Naive thymus-derived CD4-positive, alpha-beta T cell (primary cell): ENCODE measurements around the gene CGNL1. TPM values are rescaled to one million over a fixed set of nuclear protein-coding genes. Genes with fewer than 3 reads are reported as not detected.

Source experiments
- ATAC-seq: fragments of 150-1000 bp; cut with Tn5 transposase; 2 replicates; pipeline ENCODE4 v1.10.0; 2021; ENCODE audit warnings: mild to moderate bottlenecking, moderate library complexity
- CTCF ChIA-PET: fragments of 350-600 bp; sonication (Branson Sonifier 250); formaldehyde crosslinking; loops from one replicate; lab custom pipeline; 2021; ENCODE audit warnings: antibody characterized with exemption; lab: Charles Lee
- POLR2A ChIA-PET: fragments of 350-600 bp; sonication (Branson Sonifier 250); formaldehyde crosslinking; loops from one replicate; lab custom pipeline; 2021; ENCODE audit warnings: antibody characterized with exemption, inconsistent platforms; lab: Charles Lee
- DNase-seq, 9 donors: peaks; one replicate each; pipeline versions ENCODE4 v3.0.0 to v3.0.0-alpha.2; 2020 to 2022; ENCODE audit warnings: mixed read lengths in 1 of 9
- H3K27ac ChIP-seq: one replicate; pipeline ENCODE4 v1.7.0; 2013; ENCODE audit warnings: mild to moderate bottlenecking, low read depth, low read length, moderate library complexity
- H3K27me3 ChIP-seq, 2 donors: one replicate each; pipeline ENCODE4 v1.7.0; 2013; ENCODE audit warnings: low read length in 2 of 2, mild to moderate bottlenecking in 2 of 2, moderate library complexity in 2 of 2; ENCODE audit not compliant: control insufficient read depth in 2 of 2, insufficient read depth in 2 of 2
- H3K36me3 ChIP-seq, 3 experiments: 1 replicate in 2 of 3; 2 replicates in 1 of 3; pipeline ENCODE4 v1.7.0; 2013; ENCODE audit warnings: low read length in 3 of 3, mild to moderate bottlenecking in 3 of 3, moderate library complexity in 1 of 3; ENCODE audit not compliant: insufficient read depth in 3 of 3, control insufficient read depth in 2 of 3
- H3K4me1 ChIP-seq, 2 donors: one replicate each; pipeline ENCODE4 v1.7.0; 2013; ENCODE audit warnings: low read length in 2 of 2, mild to moderate bottlenecking in 2 of 2, moderate library complexity in 1 of 2; ENCODE audit not compliant: control insufficient read depth in 2 of 2, insufficient read depth in 2 of 2
- H3K4me3 ChIP-seq: 2 replicates; pipeline ENCODE4 v1.7.0; 2013; ENCODE audit warnings: mild to moderate bottlenecking, low read length
- H3K9me3 ChIP-seq, 3 experiments: 1 replicate in 2 of 3; 2 replicates in 1 of 3; pipeline ENCODE4 v1.7.0; 2013; ENCODE audit warnings: low read length in 3 of 3; ENCODE audit not compliant: control insufficient read depth in 2 of 3
- H3K27ac Mint-ChIP-seq, 9 donors: one replicate each; pipeline ENCODE4 v1.8.0; 2020 to 2022; ENCODE audit warnings: mixed read lengths in 9 of 9, mild to moderate bottlenecking in 8 of 9, moderate library complexity in 5 of 9, inconsistent platforms in 2 of 9
- H3K27me3 Mint-ChIP-seq, 5 donors: one replicate each; pipeline ENCODE4 v1.8.0; 2021 to 2022; ENCODE audit warnings: mixed read lengths in 5 of 5, mild to moderate bottlenecking in 1 of 5
- H3K36me3 Mint-ChIP-seq, 5 donors: one replicate each; pipeline ENCODE4 v1.8.0; 2020 to 2022; ENCODE audit warnings: mixed read lengths in 5 of 5, mild to moderate bottlenecking in 3 of 5, inconsistent platforms in 1 of 5
- H3K4me1 Mint-ChIP-seq, 7 donors: one replicate each; pipeline ENCODE4 v1.8.0; 2020 to 2022; ENCODE audit warnings: mixed read lengths in 7 of 7, mild to moderate bottlenecking in 3 of 7, inconsistent platforms in 1 of 7
- H3K4me3 Mint-ChIP-seq, 10 donors: one replicate each; pipeline ENCODE4 v1.8.0; 2020 to 2022; ENCODE audit warnings: mild to moderate bottlenecking in 10 of 10, mixed read lengths in 10 of 10, moderate library complexity in 6 of 10, inconsistent platforms in 2 of 10
- H3K9me3 Mint-ChIP-seq, 11 donors: one replicate each; pipeline ENCODE4 v1.8.0; 2020 to 2022; ENCODE audit warnings: mixed read lengths in 11 of 11, mild to moderate bottlenecking in 4 of 11, inconsistent platforms in 1 of 11, moderate library complexity in 1 of 11
- intact Hi-C, 2 donors: fragments of 100-400 bp; cut with micrococcal nuclease; formaldehyde crosslinking; loops; one replicate each; pipeline ENCODE4 v1.15.1; 2023
- polyA plus RNA-seq, 2 donors: library from polyadenylated mRNA; unstranded; fragments of 300-500 nt; fragmentation: Illumina TruSeq; gene quantifications; one replicate each; pipeline ENCODE4 v1.2.3, GENCODE V29; 2021
- total RNA-seq, 6 experiments: library from RNA in 5 of 6; stranded (reverse) in 5 of 6; gene quantifications; 1 replicate in 5 of 6; 2 replicates in 1 of 6; pipeline ENCODE4 v1.2.3 and lab custom pipeline; 2021 to 2026

Gene CGNL1
- total and polyA plus RNA-seq, 7 experiments from 2014 or later: not detected

DNA sequence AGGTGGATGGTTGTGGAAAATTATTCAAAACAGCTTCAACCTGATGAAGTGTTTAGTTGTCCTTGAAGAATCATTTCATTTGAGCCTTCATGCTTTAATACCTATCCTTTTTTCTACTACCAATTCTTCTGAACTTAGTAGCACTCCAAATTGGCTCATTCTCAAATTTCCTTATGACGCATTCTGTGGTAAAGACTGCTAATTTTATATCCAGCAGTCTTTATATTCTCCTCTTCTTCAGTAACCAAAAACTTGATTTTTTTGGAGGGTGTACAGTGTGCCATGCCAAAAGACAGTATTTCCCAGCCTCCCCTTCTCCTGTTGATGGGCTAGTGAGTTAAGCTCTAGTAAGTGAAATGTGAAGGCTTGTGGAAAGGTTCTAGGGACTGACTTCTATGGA lies 25.2 kb downstream of the CGNL1 start:
- CTCF ChIA-PET: no interaction called here
- Histone ChIP-seq H3K4me3 (no peak overlapping the region), H3K4me1 (no peaks in the 10 kb centered on the region), H3K36me3 (no peaks in the 10 kb centered on the region), H3K9me3 (no peaks in the 10 kb centered on the region), H3K27ac (no peak overlapping the region), H3K27me3 (no peaks in the 10 kb centered on the region)
- Mint-ChIP-seq H3K27ac (no peak overlapping the region), H3K9me3 (peaks cover 0 to 4% (median 0%) of the 10 kb centered on the region in 11 donors), H3K27me3 (peaks cover 12 to 22% (median 12%) of the 10 kb centered on the region in 5 donors), H3K4me1 (no peaks in the 10 kb centered on the region), H3K36me3 (no peaks in the 10 kb centered on the region), H3K4me3 (no peak overlapping the region)
- ATAC-seq (no peak), DNase-seq (no peak)
- POLR2A ChIA-PET: no interaction called here
- intact Hi-C loops: no loop called here

DNA sequence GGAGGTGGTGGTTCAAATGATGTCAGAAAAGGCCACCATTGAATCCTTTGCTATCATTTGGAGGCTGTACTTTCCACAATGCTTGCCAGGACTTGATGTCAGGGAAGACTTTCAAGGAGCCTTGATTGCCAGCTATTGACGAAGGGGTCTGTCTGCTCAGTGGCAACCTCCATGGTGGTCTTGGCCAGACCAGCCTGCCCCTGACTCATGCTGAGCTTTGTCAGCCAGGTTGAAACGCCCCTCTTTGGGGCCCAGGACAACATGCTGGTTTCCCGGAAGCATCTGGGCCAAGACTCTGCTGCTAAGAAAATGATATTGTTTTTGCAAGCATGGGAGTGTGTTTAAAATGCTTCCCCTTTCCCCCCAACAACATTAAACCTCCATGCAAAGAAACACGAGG lies 26.7 kb downstream of the CGNL1 start:
- H3K36me3 ChIP-seq: no peaks in the 10 kb centered on the region
- no peaks in the 10 kb centered on the region for H3K4me1 Mint-ChIP-seq
- H3K4me3 ChIP-seq: no peak overlapping the region
- ChIA-PET POLR2A (no interaction called here), CTCF (no interaction called here)
- ATAC-seq: no peak
- no peaks in the 10 kb centered on the region for H3K27me3 ChIP-seq
- peaks cover 0 to 2% (median 0%) of the 10 kb centered on the region in 11 donors for H3K9me3 Mint-ChIP-seq
- intact Hi-C loops: no loop called here
- no peak overlapping the region for H3K4me3 Mint-ChIP-seq
- H3K4me1 ChIP-seq: no peaks in the 10 kb centered on the region
- H3K27ac Mint-ChIP-seq: no peak overlapping the region
- H3K27ac ChIP-seq: no peak overlapping the region
- H3K27me3 Mint-ChIP-seq: peaks cover 10 to 22% (median 12%) of the 10 kb centered on the region in 5 donors
- no peak for DNase-seq
- H3K36me3 Mint-ChIP-seq: no peaks in the 10 kb centered on the region
- H3K9me3 ChIP-seq: no peaks in the 10 kb centered on the region

DNA sequence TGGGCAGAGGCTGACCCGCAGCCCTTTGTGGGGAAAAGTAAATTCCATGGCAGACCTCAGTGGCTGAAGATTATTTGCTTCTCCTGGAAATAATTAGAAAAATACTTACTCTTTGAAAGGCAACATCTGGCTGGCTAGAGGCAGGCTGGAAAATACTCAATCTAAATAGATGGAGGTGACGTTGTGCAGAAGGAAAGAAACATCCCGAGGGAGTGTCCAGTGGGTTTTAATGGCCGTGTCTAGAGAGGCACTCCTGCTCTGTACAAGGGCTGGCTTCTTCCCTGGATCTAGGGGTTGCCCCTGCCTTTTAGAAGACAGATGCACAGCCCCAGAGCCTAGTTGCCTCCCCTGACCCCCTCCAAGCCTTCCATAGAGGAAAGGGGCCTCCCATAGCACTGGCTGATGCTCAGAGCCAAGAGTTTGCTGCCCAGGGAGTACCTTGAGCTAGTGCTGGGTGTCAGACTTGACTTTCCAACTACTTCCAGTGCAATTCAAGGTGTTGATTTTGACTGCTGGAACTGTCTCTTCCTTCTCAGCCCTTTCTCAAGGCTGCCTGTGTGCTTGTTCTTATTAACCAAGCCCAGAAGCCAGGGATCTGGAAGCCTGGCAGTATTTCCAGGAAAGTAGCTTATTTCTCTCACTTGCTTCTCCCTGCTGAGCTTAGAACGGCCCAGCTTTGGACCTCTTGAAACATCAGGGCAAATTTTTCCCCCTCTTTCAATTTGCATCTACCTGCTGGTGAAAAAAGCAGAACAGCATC lies 27.4 kb downstream of the CGNL1 start:
- H3K4me1 ChIP-seq: no peaks in the 10 kb centered on the region
- POLR2A ChIA-PET: no interaction called here
- Mint-ChIP-seq H3K4me1 (no peaks in the 10 kb centered on the region), H3K27ac (no peak overlapping the region), H3K9me3 (peaks cover 0 to 2% (median 0%) of the 10 kb centered on the region in 11 donors), H3K4me3 (no peak overlapping the region), H3K36me3 (no peaks in the 10 kb centered on the region), H3K27me3 (peaks cover 10 to 18% (median 11%) of the 10 kb centered on the region in 5 donors)
- no peak overlapping the region for H3K27ac ChIP-seq
- CTCF ChIA-PET: no interaction called here
- H3K9me3 ChIP-seq: no peaks in the 10 kb centered on the region
- H3K36me3 ChIP-seq: no peaks in the 10 kb centered on the region
- H3K4me3 ChIP-seq: no peak overlapping the region
- ATAC-seq (no peak), DNase-seq (no peak)
- intact Hi-C loops: no loop called here
- no peaks in the 10 kb centered on the region for H3K27me3 ChIP-seq

DNA sequence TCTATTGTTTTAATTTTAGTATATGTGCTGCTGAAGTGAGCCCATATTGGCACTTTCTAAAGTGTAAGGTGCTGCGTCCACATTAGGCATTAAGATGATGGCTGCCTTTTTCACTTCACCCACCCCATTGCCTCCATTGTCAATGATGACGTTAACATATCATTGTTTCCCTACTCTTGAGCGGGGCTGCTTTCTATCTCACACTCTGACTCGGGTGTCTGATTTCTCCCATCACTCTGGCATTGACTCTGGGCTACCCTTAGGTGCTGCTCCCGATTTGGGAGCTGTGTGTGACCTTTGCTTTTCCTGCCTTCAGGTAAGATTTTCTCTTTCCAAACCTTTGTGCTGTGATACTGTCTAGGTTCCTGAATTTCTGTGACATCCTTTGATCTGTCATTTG lies 28.8 kb downstream of the CGNL1 start:
- DNase-seq: no peak
- H3K27ac Mint-ChIP-seq: no peak overlapping the region

DNA sequence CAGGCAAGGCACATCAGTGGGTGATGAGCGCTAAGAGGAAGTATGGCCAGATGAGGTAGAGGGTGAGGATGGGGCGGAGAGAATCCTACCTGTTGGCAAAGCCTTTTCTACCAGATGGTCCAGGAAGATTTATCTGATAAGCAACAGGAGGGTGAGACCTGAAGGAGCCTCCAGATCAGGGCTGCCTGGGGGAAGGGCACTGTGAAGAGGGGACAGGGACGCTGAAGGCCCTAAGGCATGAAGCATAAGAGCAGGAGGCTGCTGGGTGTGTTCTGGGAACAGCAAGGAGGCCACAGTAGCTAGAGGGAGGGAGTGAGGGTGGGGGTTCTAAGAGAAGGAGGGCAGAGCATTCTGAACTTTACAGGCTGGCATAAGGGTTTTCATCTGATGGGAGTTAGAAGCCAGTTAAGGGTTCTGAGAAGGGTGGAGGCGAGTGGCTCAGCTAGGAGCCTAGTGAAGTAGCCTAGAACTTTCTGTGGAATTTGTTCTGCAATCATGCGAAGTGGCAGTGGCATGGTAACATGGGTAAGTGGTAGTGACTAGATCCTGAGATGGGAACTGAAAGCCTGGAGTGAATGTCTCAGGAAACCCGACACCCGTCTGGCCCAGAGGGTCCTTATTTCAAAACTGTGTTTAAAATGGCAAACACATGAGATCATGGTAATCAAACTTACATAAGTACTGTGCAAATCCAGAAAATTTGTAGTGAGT lies 29.9 kb downstream of the CGNL1 start:
- H3K9me3 Mint-ChIP-seq: peaks cover 0 to 2% (median 0%) of the 10 kb centered on the region in 11 donors
- H3K36me3 ChIP-seq: no peaks in the 10 kb centered on the region
- intact Hi-C loops: no loop called here
- ATAC-seq: no peak
- no peak overlapping the region for H3K4me3 Mint-ChIP-seq
- POLR2A ChIA-PET: no interaction called here
- H3K27ac ChIP-seq: no peak overlapping the region
- H3K9me3 ChIP-seq: no peaks in the 10 kb centered on the region
- H3K27me3 Mint-ChIP-seq: peaks cover 3 to 23% (median 12%) of the 10 kb centered on the region in 5 donors
- H3K36me3 Mint-ChIP-seq: no peaks in the 10 kb centered on the region
- CTCF ChIA-PET: no interaction called here
- no peak overlapping the region for H3K4me3 ChIP-seq
- H3K27ac Mint-ChIP-seq: no peak overlapping the region
- no peaks in the 10 kb centered on the region for H3K4me1 Mint-ChIP-seq
- no peaks in the 10 kb centered on the region for H3K4me1 ChIP-seq
- H3K27me3 ChIP-seq: no peaks in the 10 kb centered on the region
- DNase-seq: no peak

More for the DNA sequence above, 28.8 kb downstream of the CGNL1 start:
- Mint-ChIP-seq H3K27me3 (peaks cover 4 to 23% (median 13%) of the 10 kb centered on the region in 5 donors), H3K4me1 (no peaks in the 10 kb centered on the region), H3K36me3 (no peaks in the 10 kb centered on the region), H3K9me3 (peaks cover 0 to 2% (median 0%) of the 10 kb centered on the region in 11 donors), H3K4me3 (no peak overlapping the region)
- no peaks in the 10 kb centered on the region for H3K27me3 ChIP-seq
- ChIA-PET CTCF (no interaction called here), POLR2A (no interaction called here)
- no peaks in the 10 kb centered on the region for H3K4me1 ChIP-seq
- H3K4me3 ChIP-seq: no peak overlapping the region
- H3K27ac ChIP-seq: no peak overlapping the region
- ATAC-seq: no peak
- no peaks in the 10 kb centered on the region for H3K36me3 ChIP-seq
- no peaks in the 10 kb centered on the region for H3K9me3 ChIP-seq
- intact Hi-C loops: no loop called here

DNA sequence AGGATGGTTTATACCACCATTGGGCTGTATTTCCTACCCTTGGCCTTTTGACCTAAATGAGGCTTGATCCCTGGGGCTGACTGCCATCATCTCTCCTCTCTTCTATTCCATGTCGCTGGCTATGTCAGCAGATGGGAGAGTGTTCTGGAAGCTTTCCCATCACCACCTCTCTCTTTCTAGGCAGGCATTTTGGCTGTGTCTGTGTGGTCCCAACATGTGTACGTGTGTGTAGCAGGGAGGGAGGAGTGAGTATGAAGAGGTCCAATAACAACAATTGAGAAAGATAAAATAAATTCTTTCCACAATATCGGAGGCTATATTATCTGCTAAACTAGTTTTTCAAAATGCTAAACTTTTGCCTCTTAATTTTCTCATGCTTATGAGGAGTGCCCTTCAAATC lies 34.1 kb downstream of the CGNL1 start:
- Histone ChIP-seq H3K9me3 (no peaks in the 10 kb centered on the region), H3K36me3 (no peaks in the 10 kb centered on the region), H3K4me3 (no peak overlapping the region), H3K27me3 (no peaks in the 10 kb centered on the region), H3K27ac (no peak overlapping the region), H3K4me1 (no peaks in the 10 kb centered on the region)
- intact Hi-C loops: no loop called here
- ChIA-PET CTCF (no interaction called here), POLR2A (no interaction called here)
- H3K4me1 Mint-ChIP-seq: peaks cover 0 to 3% (median 0%) of the 10 kb centered on the region in 7 donors
- peaks cover 0 to 2% (median 0%) of the 10 kb centered on the region in 11 donors for H3K9me3 Mint-ChIP-seq
- H3K4me3 Mint-ChIP-seq: no peak overlapping the region
- peaks cover 8 to 34% (median 15%) of the 10 kb centered on the region in 5 donors for H3K27me3 Mint-ChIP-seq
- ATAC-seq: no peak
- H3K27ac Mint-ChIP-seq: no peak overlapping the region
- no peak for DNase-seq
- H3K36me3 Mint-ChIP-seq: no peaks in the 10 kb centered on the region
